ENCODE measurements around the gene CYB561. TPM values are rescaled to one million over a fixed set of nuclear protein-coding genes. Genes with fewer than 3 reads are reported as not detected.

Gene CYB561
- total RNA-seq, 1 donor = 5.1 TPM

GRCh38 chr17:63421681-63422645 lies 24.1 kb downstream of the CYB561 start:
- Histone ChIP-seq H3K27me3 (ENCODE audit: insufficient read depth, low read length) (no peaks in the 10 kb centered on the region), H3K4me3 (ENCODE audit: low read length) (no peak overlapping the region), H3K9me3 (ENCODE audit: low read depth, low read length) (no peaks in the 10 kb centered on the region), H3K4me1 (ENCODE audit: insufficient read depth, low read length) (peaks cover 23% of the 10 kb centered on the region)

- no peaks in the 10 kb centered on the region for H3K27me3 ChIP-seq (ENCODE audit: insufficient read depth, low read length)
- H3K9me3 ChIP-seq (ENCODE audit: low read depth, low read length) = no peaks in the 10 kb centered on the region
- H3K4me3 ChIP-seq (ENCODE audit: low read length) = no peak overlapping the region
- H3K4me1 ChIP-seq (ENCODE audit: insufficient read depth, low read length) = peaks cover 16% of the 10 kb centered on the region
These were observed 25.0 kb downstream of the CYB561 start for GRCh38 chr17:63420868-63421680.

GRCh38 chr17:63419949-63420867 lies 25.9 kb downstream of the CYB561 start:
- H3K4me1 ChIP-seq (ENCODE audit: insufficient read depth, low read length) = peaks cover 13% of the 10 kb centered on the region
- no peak overlapping the region for H3K4me3 ChIP-seq (ENCODE audit: low read length)
- H3K9me3 ChIP-seq (ENCODE audit: low read depth, low read length) = no peaks in the 10 kb centered on the region
- H3K27me3 ChIP-seq (ENCODE audit: insufficient read depth, low read length) = no peaks in the 10 kb centered on the region

GRCh38 chr17:63419398-63419797 lies 26.7 kb downstream of the CYB561 start:
- Histone ChIP-seq H3K4me1 (ENCODE audit: insufficient read depth, low read length) (peaks cover 13% of the 10 kb centered on the region), H3K9me3 (ENCODE audit: low read depth, low read length) (no peaks in the 10 kb centered on the region), H3K27me3 (ENCODE audit: insufficient read depth, low read length) (no peaks in the 10 kb centered on the region), H3K4me3 (ENCODE audit: low read length) (no peak overlapping the region)

- no peak overlapping the region for H3K4me3 ChIP-seq (ENCODE audit: low read length)
- H3K4me1 ChIP-seq (ENCODE audit: insufficient read depth, low read length) = peaks cover 13% of the 10 kb centered on the region
- no peaks in the 10 kb centered on the region for H3K27me3 ChIP-seq (ENCODE audit: insufficient read depth, low read length)
- H3K9me3 ChIP-seq (ENCODE audit: low read depth, low read length) = no peaks in the 10 kb centered on the region
These were observed 27.6 kb downstream of the CYB561 start for GRCh38 chr17:63418540-63418939.

GRCh38 chr17:63414222-63414621 lies 31.9 kb downstream of the CYB561 start:
- Histone ChIP-seq H3K27me3 (ENCODE audit: insufficient read depth, low read length) (no peaks in the 10 kb centered on the region), H3K4me1 (ENCODE audit: insufficient read depth, low read length) (peaks cover under 1% of the 10 kb centered on the region), H3K4me3 (ENCODE audit: low read length) (no peak overlapping the region), H3K9me3 (ENCODE audit: low read depth, low read length) (no peaks in the 10 kb centered on the region)

GRCh38 chr17:63413128-63413527 lies 33.0 kb downstream of the CYB561 start:
- Histone ChIP-seq H3K4me1 (ENCODE audit: insufficient read depth, low read length) (no peaks in the 10 kb centered on the region), H3K27me3 (ENCODE audit: insufficient read depth, low read length) (no peaks in the 10 kb centered on the region), H3K9me3 (ENCODE audit: low read depth, low read length) (no peaks in the 10 kb centered on the region), H3K4me3 (ENCODE audit: low read length) (no peak overlapping the region)

- H3K9me3 ChIP-seq (ENCODE audit: low read depth, low read length) = no peaks in the 10 kb centered on the region
- H3K4me1 ChIP-seq (ENCODE audit: insufficient read depth, low read length) = no peaks in the 10 kb centered on the region
- no peaks in the 10 kb centered on the region for H3K27me3 ChIP-seq (ENCODE audit: insufficient read depth, low read length)
- H3K4me3 ChIP-seq (ENCODE audit: low read length) = no peak overlapping the region
These were observed 33.9 kb downstream of the CYB561 start for GRCh38 chr17:63412234-63412633.

- Histone ChIP-seq H3K4me1 (ENCODE audit: insufficient read depth, low read length) (no peaks in the 10 kb centered on the region), H3K27me3 (ENCODE audit: insufficient read depth, low read length) (no peaks in the 10 kb centered on the region), H3K9me3 (ENCODE audit: low read depth, low read length) (no peaks in the 10 kb centered on the region), H3K4me3 (ENCODE audit: low read length) (no peak overlapping the region)
These were observed 38.3 kb downstream of the CYB561 start for GRCh38 chr17:63407741-63408330.

GRCh38 chr17:63406689-63407330 lies 39.3 kb downstream of the CYB561 start:
- no peak overlapping the region for H3K4me3 ChIP-seq (ENCODE audit: low read length)
- H3K4me1 ChIP-seq (ENCODE audit: insufficient read depth, low read length) = no peaks in the 10 kb centered on the region
- no peaks in the 10 kb centered on the region for H3K27me3 ChIP-seq (ENCODE audit: insufficient read depth, low read length)
- no peaks in the 10 kb centered on the region for H3K9me3 ChIP-seq (ENCODE audit: low read depth, low read length)

GRCh38 chr17:63405741-63406261 lies 40.3 kb downstream of the CYB561 start:
- no peaks in the 10 kb centered on the region for H3K27me3 ChIP-seq (ENCODE audit: insufficient read depth, low read length)

GRCh38 chr17:63405020-63405419 lies 41.1 kb downstream of the CYB561 start:
- Histone ChIP-seq H3K9me3 (ENCODE audit: low read depth, low read length) (no peaks in the 10 kb centered on the region), H3K27me3 (ENCODE audit: insufficient read depth, low read length) (no peaks in the 10 kb centered on the region), H3K4me1 (ENCODE audit: insufficient read depth, low read length) (no peaks in the 10 kb centered on the region), H3K4me3 (ENCODE audit: low read length) (no peak overlapping the region)

More at GRCh38 chr17:63405741-63406261, 40.3 kb downstream of the CYB561 start:
- Histone ChIP-seq H3K9me3 (ENCODE audit: low read depth, low read length) (no peaks in the 10 kb centered on the region), H3K4me1 (ENCODE audit: insufficient read depth, low read length) (no peaks in the 10 kb centered on the region), H3K4me3 (ENCODE audit: low read length) (no peak overlapping the region)

- H3K9me3 ChIP-seq (ENCODE audit: low read depth, low read length) = no peaks in the 10 kb centered on the region
- no peaks in the 10 kb centered on the region for H3K4me1 ChIP-seq (ENCODE audit: insufficient read depth, low read length)
These were observed 43.5 kb downstream of the CYB561 start for GRCh38 chr17:63402431-63403212.

More at GRCh38 chr17:63402431-63403212, 43.5 kb downstream of the CYB561 start:
- Histone ChIP-seq H3K4me3 (ENCODE audit: low read length) (no peak overlapping the region), H3K27me3 (ENCODE audit: insufficient read depth, low read length) (no peaks in the 10 kb centered on the region)

Data from mononuclear cell (primary cell).